Smooth muscle cell (in vitro differentiated cells): ENCODE results near the gene RBL1. TPM values are rescaled to one million over a fixed set of nuclear protein-coding genes. Genes with fewer than 3 reads are reported as not detected.
"Not testable (repeated sequence)": the region's sequence is repeated elsewhere in the genome, so short reads cannot be mapped to it uniquely, and the experiment has no call there.

Experiments
- DNase-seq: peaks from one replicate; lab custom pipeline; 2025; ENCODE audit not compliant: unreplicated experiment; lab: John Stamatoyannopoulos, UW
- H2AFZ ChIP-seq: fragments of 200-600 bp; sonication (generic); 2 replicates; pipeline ENCODE4 v1.6.0; 2016; ENCODE audit warnings: antibody characterized with exemption, low read depth, mild to moderate bottlenecking
- H3F3A ChIP-seq: fragments of 200-600 bp; sonication (generic); 2 replicates; pipeline ENCODE4 v1.6.0; 2017; ENCODE audit warnings: antibody characterized with exemption, low read depth
- H3K27ac ChIP-seq: fragments of 200-600 bp; sonication (generic); 2 replicates; pipeline ENCODE4 v1.5.1; 2016; ENCODE audit warnings: low read depth, mild to moderate bottlenecking
- H3K27me3 ChIP-seq: fragments of 200-600 bp; sonication (generic); 2 replicates; pipeline ENCODE4 v1.6.1; 2016; ENCODE audit warnings: low read depth, mild to moderate bottlenecking
- H3K36me3 ChIP-seq: fragments of 200-600 bp; sonication (generic); 2 replicates; pipeline ENCODE4 v1.5.1; 2016; ENCODE audit warnings: low read depth
- H3K4me1 ChIP-seq: fragments of 200-600 bp; sonication (generic); 2 replicates; pipeline ENCODE4 v1.5.1; 2016; ENCODE audit warnings: low read depth
- H3K4me2 ChIP-seq: fragments of 200-600 bp; sonication (generic); 2 replicates; pipeline ENCODE4 v1.6.0; 2016; ENCODE audit warnings: mild to moderate bottlenecking
- H3K4me3 ChIP-seq: fragments of 200-600 bp; sonication (generic); 2 replicates; pipeline ENCODE4 v1.5.1; 2016; ENCODE audit warnings: mild to moderate bottlenecking
- H3K79me2 ChIP-seq: fragments of 200-600 bp; sonication (generic); 2 replicates; pipeline ENCODE4 v1.6.0; 2016; ENCODE audit warnings: low read depth, mild to moderate bottlenecking
- H3K9ac ChIP-seq: fragments of 200-600 bp; sonication (generic); 2 replicates; pipeline ENCODE4 v1.6.0; 2016; ENCODE audit warnings: low read depth
- H3K9me3 ChIP-seq: fragments of 200-600 bp; sonication (generic); replicated peaks from 2 replicates; pipeline ENCODE4 v1.5.1; 2016; ENCODE audit warnings: low read depth
- H4K20me1 ChIP-seq: fragments of 200-600 bp; sonication (generic); 2 replicates; pipeline ENCODE4 v1.6.0; 2016; ENCODE audit warnings: low read depth
- CTCF ChIP-seq: fragments of 200-600 bp; sonication (generic); IDR thresholded peaks from 2 replicates; pipeline ENCODE4 v1.5.1; 2017; ENCODE audit warnings: borderline replicate concordance, mild to moderate bottlenecking, antibody characterized with exemption; ENCODE audit not compliant: insufficient read depth, poor library complexity, severe bottlenecking
- WGBS: methylation state at CpG from one replicate; pipeline ENCODE4 v1.1.7; 2016; ENCODE audit warnings: low lambda C conversion rate; 5-methylcytosine and 5-hydroxymethylcytosine counted together
- polyA plus RNA-seq: library from polyadenylated mRNA; unstranded; fragments of >200 nt; fragmentation: Nextera tagmentation; extraction: Ambion mirVana; gene quantifications from 2 replicates; pipeline ENCODE4 v1.2.1, GENCODE V29; 2016
- total RNA-seq: library from RNA; depleted of rRNA; stranded (reverse); fragments of >200 nt; gene quantifications from 2 replicates; pipeline ENCODE4 v1.2.3, GENCODE V29; 2014

Gene RBL1
- total and polyA plus RNA-seq, 2 experiments from 2014 or later: 2.3 to 6.4 TPM

GRCh38 chr20:37128803-37129202 lies 33.0 kb upstream of the RBL1 start:
- Histone ChIP-seq H3K9me3 (no peaks in the 10 kb centered on the region), H4K20me1 (no peaks in the 10 kb centered on the region), H3F3A (no peaks in the 10 kb centered on the region), H3K4me2 (no peak overlapping the region), H3K36me3 (no peaks in the 10 kb centered on the region), H3K4me3 (no peak overlapping the region), H3K79me2 (no peaks in the 10 kb centered on the region), H3K27ac (no peak overlapping the region), H2AFZ (no peak overlapping the region), H3K4me1 (no peaks in the 10 kb centered on the region), H3K27me3 (peaks cover 3% of the 10 kb centered on the region), H3K9ac (no peak overlapping the region)
- DNase-seq: no peak
- WGBS: 69% methylated on average over 3 of the region's 3 CpGs
- TF ChIP-seq CTCF: no peak

GRCh38 chr20:37126290-37126689 lies 30.5 kb upstream of the RBL1 start:
- WGBS: 92% methylated on average over 5 of the region's 30 CpGs

GRCh38 chr20:37123441-37123840 lies 27.6 kb upstream of the RBL1 start:
- Histone ChIP-seq H3K9ac (no peak overlapping the region), H3K27me3 (no peaks in the 10 kb centered on the region), H2AFZ (no peak overlapping the region), H3K4me3 (no peak overlapping the region), H3K4me1 (no peaks in the 10 kb centered on the region), H3K27ac (no peak overlapping the region), H3K4me2 (no peak overlapping the region), H3K79me2 (no peaks in the 10 kb centered on the region), H3F3A (no peaks in the 10 kb centered on the region), H3K9me3 (no peaks in the 10 kb centered on the region), H3K36me3 (no peaks in the 10 kb centered on the region), H4K20me1 (no peaks in the 10 kb centered on the region)
- DNase-seq: no peak
- WGBS: 93% methylated on average over 6 of the region's 6 CpGs
- no peak for TF ChIP-seq CTCF

More at GRCh38 chr20:37126290-37126689, 30.5 kb upstream of the RBL1 start:
- not testable (repeated sequence) for H3K9me3 ChIP-seq, H3K9ac ChIP-seq, H4K20me1 ChIP-seq, H3K27ac ChIP-seq, H3K4me1 ChIP-seq, H3K79me2 ChIP-seq, H3K27me3 ChIP-seq, H2AFZ ChIP-seq, H3K4me2 ChIP-seq, H3K36me3 ChIP-seq, H3K4me3 ChIP-seq, H3F3A ChIP-seq, DNase-seq

- no peaks in the 10 kb centered on the region for H4K20me1 ChIP-seq
- H3K9ac ChIP-seq: no peak overlapping the region
- 90% methylated on average over 4 of the region's 4 CpGs for WGBS
- H3K4me2 ChIP-seq: no peak overlapping the region
- no peaks in the 10 kb centered on the region for H3K27me3 ChIP-seq
- H3K36me3 ChIP-seq: no peaks in the 10 kb centered on the region
- TF ChIP-seq CTCF: no peak
- H3F3A ChIP-seq: no peaks in the 10 kb centered on the region
- DNase-seq: no peak
- no peak overlapping the region for H2AFZ ChIP-seq
- no peak overlapping the region for H3K4me3 ChIP-seq
- H3K4me1 ChIP-seq: no peaks in the 10 kb centered on the region
- H3K79me2 ChIP-seq: no peaks in the 10 kb centered on the region
- H3K9me3 ChIP-seq: no peaks in the 10 kb centered on the region
- no peak overlapping the region for H3K27ac ChIP-seq
These were observed 24.7 kb upstream of the RBL1 start for GRCh38 chr20:37120497-37120896.
